NCI-H2227 (cell line): ENCODE results near the gene F2R.

Source experiments
- DNase-seq: peaks from one replicate; lab custom pipeline; 2025; ENCODE audit not compliant: unreplicated experiment; lab: John Stamatoyannopoulos, UW

The F2R gene

DNA sequence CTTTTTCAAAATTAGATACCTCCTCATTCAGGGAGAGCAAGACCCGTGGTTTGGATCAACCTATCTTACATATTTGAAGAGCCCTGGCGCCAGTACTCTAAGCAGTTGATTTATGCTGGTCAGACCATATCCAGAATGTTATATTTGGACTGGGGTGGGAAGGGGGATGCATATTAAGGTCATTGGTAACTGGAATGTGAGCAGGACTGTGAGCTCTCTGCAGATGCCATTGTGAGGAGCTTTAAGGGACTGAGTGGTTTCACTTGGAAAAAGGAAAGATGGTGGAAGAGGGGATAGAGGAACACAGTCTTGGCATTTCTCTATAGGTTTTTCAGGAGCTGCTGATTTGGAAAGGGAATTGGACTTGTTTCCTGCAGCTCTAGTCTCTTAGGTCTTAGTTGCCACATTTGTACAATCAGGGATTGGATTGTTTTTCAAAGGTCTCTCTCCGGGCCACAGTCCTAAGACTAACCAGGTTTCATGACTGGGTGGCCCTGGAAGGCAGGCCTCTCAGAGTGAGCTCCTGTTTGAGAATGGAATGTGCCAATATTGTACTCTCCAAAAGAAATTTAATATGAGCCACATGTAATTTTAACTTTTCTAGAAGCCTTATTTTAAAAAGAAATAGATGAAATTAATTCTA lies 25.8 kb upstream of the F2R start:
- no peak for DNase-seq

DNA sequence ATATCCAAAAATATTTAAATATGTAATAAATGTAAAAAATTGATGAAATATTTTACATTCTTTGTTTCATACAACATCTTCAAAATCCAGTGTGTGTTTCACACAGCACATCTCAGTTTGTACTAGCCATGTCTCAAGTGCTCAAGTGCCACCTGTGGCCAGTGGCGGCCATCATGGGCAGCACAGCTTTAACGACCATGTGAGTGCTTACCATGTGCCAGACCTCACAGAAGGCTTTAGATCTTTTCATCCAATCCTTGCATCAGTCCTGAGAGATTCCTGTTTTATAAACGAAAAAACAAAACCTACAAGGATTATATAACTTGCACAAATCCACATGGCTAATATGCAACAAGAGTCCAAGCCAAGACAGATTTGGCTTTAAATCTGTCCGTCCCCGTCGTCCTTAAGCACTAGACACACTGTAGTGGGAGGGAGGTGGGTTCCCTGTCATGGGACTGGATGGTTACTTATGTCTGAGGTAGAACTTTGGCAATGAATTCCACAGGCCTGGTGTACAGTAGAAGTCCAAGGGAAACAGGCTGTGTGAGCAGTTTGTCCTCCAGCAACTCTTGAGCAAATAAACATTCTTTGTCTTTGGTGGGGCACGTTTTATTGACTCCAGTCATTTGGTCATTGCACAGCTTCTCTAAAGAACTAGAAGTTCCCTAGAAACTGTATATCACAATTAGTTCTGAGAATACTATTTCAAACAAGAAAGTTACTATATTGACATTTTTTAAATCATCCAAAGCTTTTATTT lies 25.0 kb upstream of the F2R start:
- no peak for DNase-seq

DNA sequence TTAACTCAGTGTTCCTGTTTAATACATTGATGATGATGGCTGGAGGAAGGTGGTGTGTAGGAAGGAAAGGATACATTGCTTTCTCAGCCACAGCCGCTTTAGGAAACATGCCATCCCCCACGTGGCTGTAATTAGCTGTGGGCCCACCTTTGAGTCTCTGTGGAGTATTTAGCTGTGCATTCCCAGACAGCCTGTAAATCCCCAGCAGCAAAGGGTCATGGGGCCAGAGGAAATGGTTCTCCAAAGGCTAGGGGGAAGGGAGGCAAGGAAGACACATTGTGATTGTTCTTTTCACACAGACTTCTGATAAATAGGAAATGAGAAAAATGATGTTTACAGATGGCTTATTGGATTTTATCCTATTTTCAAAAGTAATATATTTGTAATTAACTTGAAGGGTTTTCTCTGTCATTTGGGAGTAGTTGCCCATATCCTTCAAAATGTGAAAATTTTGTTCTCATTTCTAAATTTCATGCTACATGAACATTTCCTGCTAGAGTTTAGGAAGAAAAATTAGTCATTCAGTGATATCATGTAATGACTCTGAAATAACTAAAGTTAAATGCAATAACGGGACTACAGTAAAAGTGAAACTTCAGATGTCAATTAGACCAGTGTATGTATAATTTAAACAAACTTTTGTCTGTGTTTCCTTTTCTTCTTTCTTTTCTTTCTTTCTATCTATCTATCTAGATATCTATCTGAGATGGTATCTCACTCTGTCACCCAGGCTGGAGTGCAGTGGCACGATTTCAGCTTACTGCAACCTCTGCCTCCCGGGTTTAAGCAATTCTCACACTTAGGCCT lies 24.3 kb upstream of the F2R start:
- no peak for DNase-seq

DNA sequence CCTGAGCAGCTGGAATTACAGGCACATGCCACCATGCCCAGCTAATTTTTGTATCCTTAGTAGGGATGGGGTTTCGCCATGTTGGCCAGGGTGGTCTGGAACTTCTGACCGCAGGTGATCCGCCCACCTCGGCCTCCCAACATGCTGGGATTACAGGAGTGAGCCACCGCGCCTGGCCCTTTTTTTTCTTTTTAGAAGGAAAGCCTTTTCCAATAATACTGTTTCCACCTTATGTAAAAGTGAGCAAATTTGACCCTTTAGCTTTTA lies 23.7 kb upstream of the F2R start:
- DNase-seq, result no peak

DNA sequence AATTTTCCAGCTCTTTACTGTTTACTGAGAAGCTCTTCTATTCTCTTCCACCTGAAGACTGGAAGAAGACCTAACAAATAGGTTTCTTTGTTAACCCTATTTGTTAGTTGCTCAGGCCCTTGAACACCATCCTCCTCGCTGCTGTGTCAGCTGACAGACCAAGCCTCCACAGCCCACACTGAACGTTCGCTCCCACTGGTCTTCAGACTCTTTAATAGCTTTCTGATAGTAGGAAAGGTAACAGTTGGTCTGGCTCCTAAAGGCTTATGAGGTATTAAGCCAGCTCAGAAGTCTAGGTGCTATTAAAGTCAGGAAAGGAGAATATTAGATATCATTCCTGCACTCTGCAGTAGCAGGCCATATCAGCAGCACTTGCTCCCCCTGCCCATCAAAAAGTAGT lies 23.3 kb upstream of the F2R start:
- no peak for DNase-seq

DNA sequence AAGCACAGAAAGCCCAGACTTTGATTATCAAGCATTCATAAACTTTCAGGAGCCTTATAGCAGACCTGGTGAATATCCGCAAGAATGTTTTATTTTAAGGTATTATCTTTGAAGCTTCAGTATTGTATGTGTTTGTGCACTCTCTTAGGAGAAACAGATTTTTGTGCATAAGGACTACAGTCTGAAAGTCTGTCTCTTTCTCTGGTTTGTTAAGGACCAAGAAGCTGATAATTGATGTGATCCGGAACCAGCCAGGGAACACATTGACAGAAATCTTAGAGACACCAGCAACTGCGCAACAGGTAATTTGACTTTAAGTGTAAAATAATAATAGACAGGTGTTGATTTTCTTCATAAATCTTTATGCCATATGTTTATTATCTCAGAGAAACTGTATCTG lies 22.8 kb upstream of the F2R start:
- no peak for DNase-seq

DNA sequence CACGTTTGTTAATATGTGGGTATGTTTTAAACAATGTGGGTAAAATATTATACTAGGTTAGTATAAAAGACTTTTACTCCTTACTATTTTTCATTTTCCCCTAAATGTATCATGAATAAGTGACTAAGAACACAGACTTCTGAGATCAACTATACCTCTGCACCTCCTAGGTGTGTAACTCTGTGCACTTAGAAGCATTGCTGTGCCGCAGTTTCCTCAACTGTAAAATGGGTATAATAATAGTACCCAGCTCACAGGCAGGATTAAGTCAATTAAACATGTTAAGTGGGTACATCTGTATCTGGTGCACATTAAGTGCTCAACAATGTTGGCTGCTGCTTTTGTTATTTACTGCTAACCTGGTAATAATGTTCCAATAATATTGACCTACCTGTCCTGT lies 21.6 kb upstream of the F2R start:
- DNase-seq, result no peak

DNA sequence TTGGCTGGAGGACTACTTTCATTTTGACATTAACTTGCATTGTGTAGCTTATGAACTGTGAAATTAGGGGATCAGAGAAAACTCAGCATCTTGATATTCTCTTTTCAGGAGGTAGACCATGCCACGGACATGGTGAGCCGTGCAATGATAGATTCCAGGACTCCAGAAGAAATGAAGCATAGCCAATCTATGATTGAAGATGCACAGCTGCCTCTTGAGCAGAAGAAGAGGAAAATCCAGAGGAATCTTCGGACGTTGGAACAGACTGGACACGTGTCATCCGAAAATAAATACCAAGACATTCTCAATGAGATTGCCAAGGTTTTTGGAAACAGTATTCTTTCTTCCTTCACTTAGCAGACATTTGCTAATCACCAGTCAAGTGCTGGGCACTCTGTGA lies 20.6 kb upstream of the F2R start:
- DNase-seq, result no peak

DNA sequence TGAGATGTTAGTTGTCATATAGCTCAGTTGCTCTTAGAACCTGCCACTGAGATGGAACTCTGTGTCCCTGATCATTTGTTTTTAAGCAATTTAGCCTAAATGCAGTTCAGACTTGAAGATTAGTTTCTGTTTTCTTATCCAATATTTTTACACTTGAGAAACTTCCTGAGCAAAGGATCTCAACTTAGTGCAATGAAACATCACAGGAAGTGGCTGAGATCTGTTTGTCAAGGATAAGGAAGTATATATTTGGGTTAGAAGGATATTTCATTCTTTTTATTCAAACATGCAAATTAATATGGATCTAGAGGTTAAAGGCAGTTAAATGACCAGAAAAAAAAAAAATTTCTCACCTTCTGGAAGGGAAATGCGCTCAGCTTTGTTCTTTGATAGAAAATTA lies 19.7 kb upstream of the F2R start:
- no peak for DNase-seq

DNA sequence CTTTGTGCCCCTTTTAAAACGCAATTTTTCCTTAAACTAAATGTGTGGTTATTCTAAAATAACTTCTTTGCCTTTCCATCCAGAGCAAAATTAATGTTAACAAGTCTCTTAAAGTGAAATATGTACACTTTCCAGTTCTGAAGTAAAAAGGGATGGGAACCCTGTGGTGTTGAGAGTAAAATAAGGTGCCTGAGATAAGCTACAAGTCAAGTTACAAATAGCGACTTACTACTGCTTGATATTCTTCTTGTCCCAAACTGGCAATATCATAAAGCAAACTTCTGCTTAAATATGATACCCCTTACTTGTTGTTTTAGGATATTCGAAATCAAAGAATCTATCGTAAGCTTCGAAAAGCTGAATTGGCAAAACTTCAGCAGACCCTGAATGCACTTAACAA lies 18.3 kb upstream of the F2R start:
- no peak for DNase-seq

DNA sequence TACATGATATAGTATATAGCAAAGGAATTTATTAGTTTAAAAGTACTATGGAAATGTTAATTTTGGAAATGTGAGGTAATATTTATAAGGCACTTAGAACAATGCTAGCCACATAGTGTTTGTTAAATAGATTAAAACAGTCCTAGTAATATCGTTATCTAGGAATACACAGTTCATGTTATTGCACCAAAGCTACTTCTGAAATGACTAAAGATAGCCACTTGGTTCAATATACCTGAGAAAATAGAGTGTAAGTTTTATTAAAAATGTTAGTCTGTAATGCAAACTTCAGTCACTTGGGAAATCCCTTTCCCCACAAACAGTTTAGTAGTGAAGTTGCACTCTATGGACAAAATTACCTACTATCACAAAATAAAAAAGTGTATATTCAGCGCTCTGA lies 15.4 kb upstream of the F2R start:
- DNase-seq, result no peak

DNA sequence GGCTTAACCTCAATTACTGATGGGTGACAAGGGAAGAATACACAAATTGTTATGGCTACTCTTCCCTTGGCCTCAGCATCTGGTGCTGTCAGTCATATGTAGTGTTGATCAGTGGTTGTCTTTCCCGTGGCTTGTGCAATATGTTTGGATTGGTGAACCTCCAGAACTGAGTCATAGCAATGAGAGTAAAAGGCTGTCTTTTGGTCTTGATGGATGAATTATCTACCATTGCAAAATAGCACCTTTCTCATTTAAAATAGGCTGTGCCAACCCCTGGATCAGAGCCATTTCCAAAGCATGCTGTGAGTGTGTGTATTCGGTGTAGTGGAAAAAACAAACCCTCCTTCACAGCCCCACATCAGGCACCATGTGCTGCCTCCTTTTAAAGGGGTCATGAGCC lies 14.6 kb upstream of the F2R start:
- DNase-seq, result no peak

DNA sequence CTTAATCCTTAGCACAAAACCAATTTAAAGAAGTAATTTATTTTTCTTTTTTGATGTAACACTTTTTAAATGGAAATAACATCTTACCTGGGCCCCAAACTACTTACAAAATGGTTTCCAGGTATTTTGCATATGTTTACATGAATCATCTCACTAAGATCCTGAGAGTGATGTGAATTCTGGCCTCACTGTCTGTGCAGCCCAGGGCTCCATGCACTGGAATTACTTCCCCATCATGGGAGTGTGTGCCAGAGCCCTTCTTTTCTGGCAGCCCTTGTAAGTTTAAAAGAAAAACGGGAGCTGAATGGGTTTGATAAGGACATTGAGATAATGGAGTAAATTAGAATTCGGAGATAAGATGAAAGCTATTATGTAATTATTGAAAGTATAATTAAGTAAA lies 12.2 kb upstream of the F2R start:
- DNase-seq, result no peak

DNA sequence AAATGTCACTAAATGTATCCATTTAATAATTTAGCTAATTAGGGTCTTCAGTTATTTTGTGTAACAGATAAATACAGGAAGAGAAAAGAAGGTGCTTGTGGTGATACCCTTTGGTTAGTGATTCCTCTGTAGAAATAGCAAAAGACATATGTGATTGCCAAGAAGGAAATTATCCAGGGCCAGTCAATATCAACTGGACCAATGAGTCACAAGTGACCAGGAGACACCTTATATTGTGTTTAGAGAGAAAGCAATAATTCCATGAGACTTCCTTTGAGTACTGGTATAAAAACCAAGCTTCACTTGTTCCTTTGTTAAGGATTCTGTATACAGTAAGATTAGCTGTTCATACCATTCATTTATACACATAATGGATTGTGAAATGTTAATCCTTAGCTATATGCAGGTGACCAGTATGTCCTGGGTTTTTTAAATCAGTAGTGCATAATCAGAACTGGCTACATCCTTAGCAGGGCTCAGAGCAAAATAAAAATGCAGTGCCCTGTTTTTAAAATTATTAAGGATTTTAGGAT lies 11.7 kb upstream of the F2R start:
- no peak for DNase-seq

DNA sequence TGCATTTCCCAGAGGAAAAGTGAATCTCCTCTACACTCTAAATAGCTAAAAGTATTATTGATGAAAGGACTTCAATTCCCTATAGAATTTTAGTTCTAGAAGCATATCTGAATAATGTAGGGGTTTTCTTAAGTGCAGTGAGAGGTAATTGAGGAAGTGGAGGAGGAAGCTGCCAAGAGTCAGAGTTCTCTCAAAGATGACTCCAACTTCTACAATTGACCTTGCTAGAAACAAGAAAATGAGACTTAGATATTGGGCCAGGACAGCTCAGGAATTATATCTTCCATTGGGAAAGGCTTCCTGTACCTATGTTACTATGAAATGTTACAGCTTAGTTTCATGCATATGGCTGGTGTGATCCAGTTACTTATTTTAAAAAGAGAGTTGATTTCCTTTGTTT lies 10.4 kb upstream of the F2R start:
- DNase-seq, result no peak

DNA sequence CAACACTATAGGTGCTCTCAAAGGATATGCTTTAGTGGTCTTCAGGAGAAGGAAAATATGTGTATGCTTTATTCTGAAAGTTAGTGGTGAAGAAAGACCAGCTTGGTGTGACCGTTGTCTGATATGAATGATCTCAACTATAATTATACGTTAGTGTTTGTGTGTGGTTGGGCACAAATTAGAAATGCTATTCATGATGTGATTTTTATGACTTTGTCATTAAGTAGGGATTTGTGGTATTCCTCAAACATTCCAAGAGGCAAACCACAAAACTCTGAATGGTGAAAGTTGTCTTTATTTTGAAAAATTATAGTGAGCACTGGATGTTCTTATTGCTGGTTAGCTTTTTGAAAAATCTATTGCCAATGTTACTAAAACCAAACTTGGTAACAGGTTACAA lies 6.2 kb upstream of the F2R start:
- no peak for DNase-seq

DNA sequence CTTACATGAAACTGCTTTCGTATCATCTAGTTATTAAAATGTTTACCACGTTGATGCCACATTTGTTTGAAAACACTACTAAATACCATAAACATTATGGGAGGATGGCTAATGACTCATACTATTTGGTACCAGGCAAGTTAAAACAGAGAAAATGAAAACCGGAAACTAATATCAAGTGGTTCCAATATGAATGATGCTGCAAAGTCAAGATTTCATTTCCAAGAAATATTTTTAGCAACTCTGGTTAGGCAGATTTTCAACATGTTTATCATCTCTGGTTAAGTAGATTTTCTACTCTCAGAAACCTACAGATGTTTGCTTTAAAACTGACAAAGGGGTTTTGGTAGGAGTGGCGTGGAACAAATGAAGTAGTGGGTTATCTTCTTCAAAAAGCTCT lies 4.9 kb upstream of the F2R start:
- DNase-seq, result no peak

DNA sequence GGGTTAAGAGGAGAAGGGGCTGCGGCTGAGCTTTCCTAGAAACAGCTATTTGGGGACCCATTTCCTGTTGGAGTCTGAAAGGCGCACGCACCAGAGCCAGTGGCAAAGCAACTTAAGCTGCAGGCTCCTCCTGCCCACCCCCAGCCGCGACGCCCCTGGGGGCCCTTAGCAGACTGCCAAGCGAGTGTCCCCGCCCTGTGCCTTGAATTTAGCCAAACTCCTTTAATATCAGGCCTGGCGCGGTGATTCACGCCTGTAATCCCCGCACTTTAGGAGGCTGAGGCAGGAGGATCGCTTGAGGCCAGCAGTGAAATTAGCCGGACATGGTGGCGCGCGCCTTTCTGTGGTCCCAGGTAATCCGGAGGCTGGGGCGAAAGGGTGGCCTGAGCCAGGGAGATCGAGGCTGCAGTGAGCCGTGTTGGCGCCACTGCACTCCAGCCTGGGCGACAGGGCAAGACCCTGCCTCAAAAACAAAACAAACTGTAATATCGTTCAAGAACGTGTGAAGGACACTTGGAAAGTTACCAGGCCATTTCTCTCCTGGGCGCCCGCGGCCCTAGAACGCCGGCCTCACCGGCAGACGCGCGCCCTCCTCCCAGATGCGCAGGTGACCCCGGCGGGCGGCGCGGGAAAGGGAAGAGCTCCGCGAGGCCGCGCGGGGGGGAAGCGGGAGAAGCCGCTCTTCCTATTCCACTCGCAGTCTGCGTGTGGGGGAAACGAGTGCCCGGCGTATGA lies 1.0 kb upstream of the F2R start:
- no peak for DNase-seq

DNA sequence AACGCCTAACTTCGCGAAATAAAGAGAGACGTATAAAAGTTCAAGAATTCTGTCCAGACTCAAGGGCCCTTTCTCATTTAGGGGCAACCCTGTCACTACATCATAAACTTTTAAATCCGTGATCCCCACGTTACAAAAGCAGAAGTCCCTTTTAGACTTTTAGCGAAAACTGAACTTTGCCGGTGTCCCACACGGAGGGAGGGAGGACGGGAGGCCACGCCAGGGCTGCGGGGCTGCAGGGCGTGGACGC lies 515 bp upstream of the F2R start:
- DNase-seq, result no peak

DNA sequence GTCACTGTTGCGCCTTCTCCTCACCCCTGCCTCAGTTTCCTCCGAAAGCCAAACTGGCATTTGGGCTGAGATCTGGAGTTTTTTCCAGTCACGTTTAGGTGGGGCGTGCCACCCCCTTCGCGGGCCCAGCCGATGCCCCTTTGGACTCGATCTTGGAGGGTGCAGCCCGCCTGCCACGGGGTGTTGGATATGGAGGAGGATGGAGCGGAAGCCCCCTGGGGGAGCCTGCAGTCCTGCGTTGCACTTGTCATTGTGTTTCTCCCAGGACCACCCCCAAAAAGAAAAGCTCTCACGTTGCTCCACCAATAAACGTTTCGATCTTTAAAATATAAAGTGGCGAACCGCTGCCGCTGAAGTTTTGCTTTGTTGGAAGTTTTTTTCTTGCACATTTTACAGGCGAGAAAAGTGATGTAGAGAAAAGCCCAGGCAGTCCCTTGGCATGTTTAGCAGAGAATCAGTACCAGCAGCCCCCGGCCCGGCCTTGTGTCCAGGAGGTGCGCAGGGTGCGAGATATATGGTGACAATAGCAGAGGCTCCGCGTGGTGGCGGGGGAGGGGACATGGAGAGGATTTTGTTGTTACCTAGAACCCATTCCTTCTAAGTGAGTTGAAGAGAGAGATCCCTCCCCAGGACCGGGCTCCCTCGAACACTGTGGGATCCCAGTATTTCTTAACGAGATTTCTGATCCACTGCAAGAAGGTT lies 681 bp downstream of the F2R start:
- DNase-seq, result no peak
